BE2C (cell line): ENCODE results near the gene TMC1.

Source experiments
- DNase-seq: peaks from one replicate; pipeline ENCODE4 v3.0.0-alpha.2; 2020
- H3K27me3 ChIP-seq: fragments of 250-450 bp; sonication (Bioruptor Pico); 2 replicates; pipeline ENCODE4 v1.5.1; 2020; ENCODE audit warnings: mild to moderate bottlenecking
- H3K36me3 ChIP-seq: fragments of 250-450 bp; sonication (Bioruptor Pico); 2 replicates; pipeline ENCODE4 v1.5.1; 2020; ENCODE audit warnings: mild to moderate bottlenecking
- H3K4me1 ChIP-seq: fragments of 250-450 bp; sonication (Bioruptor Pico); 2 replicates; pipeline ENCODE4 v1.5.1; 2020
- H3K4me3 ChIP-seq: 2 replicates; pipeline ENCODE4 v1.5.1; 2011; ENCODE audit warnings: low read depth, low read length
- H3K9me3 ChIP-seq: fragments of 250-450 bp; sonication (Bioruptor Pico); 2 replicates; pipeline ENCODE4 v1.5.1; 2020
- TF ChIP-seq, protein P1 (sequence below): IDR thresholded peaks from 2 replicates; pipeline ENCODE4 v1.5.1; 2012; ENCODE audit warnings: mild to moderate bottlenecking, low read depth, low read length

The TMC1 gene

DNA sequence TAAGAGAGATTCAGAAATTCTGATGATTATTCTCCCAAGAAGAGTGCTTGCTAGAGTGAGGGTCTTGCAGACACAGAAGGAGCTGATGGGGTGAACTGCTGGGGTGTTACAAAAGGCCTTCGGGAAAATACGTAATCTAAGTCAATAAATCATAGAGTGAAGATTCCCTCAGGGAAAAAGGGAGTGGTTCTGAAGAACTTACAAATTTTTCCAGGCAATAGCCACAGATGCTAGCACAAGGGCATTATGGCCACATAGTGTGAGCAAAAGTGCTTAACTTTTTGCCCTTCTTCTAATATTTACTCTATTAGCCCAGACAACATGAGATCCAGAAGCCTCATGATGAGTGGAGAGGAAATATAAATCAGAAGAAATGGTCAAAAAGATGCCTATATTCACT is 137.3 kb downstream of the TMC1 start:
- Histone ChIP-seq H3K27me3 (no peaks in the 10 kb centered on the region), H3K36me3 (no peaks in the 10 kb centered on the region), H3K9me3 (no peaks in the 10 kb centered on the region), H3K4me1 (no peaks in the 10 kb centered on the region), H3K4me3 (no peak overlapping the region)
- DNase-seq: no peak
- TF ChIP-seq, protein P1, sequence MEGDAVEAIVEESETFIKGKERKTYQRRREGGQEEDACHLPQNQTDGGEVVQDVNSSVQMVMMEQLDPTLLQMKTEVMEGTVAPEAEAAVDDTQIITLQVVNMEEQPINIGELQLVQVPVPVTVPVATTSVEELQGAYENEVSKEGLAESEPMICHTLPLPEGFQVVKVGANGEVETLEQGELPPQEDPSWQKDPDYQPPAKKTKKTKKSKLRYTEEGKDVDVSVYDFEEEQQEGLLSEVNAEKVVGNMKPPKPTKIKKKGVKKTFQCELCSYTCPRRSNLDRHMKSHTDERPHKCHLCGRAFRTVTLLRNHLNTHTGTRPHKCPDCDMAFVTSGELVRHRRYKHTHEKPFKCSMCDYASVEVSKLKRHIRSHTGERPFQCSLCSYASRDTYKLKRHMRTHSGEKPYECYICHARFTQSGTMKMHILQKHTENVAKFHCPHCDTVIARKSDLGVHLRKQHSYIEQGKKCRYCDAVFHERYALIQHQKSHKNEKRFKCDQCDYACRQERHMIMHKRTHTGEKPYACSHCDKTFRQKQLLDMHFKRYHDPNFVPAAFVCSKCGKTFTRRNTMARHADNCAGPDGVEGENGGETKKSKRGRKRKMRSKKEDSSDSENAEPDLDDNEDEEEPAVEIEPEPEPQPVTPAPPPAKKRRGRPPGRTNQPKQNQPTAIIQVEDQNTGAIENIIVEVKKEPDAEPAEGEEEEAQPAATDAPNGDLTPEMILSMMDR: no peak

- Histone ChIP-seq H3K4me3 (no peak overlapping the region), H3K4me1 (no peaks in the 10 kb centered on the region), H3K36me3 (no peaks in the 10 kb centered on the region), H3K27me3 (no peaks in the 10 kb centered on the region), H3K9me3 (no peaks in the 10 kb centered on the region)
- DNase-seq: no peak
- TF ChIP-seq, protein P1: no peak
These were observed 140.2 kb downstream of the TMC1 start for GRCh38 chr9:72661401-72662135.

DNA sequence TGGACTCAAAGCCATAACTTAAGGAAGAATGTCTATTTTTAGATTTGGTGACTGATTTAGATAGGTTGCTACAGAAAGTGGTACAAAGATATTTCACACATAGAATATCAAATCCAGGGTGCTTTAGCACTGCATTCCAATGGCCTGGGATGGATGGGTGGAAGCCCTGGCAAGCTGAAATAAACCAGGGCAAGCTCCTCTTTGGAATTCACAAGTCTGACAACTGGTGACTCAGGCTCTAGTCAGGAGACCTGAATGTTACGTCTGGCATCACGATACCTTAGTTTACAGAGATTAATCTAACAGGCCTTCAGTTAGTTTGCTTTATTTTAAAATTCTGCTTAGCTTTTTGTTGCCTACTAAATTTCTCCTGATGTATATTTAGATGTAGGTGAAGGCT is 144.0 kb downstream of the TMC1 start:
- no peaks in the 10 kb centered on the region for H3K4me1 ChIP-seq
- H3K36me3 ChIP-seq: no peaks in the 10 kb centered on the region
- DNase-seq: no peak
- no peaks in the 10 kb centered on the region for H3K27me3 ChIP-seq
- no peak overlapping the region for H3K4me3 ChIP-seq
- TF ChIP-seq, protein P1: no peak
- H3K9me3 ChIP-seq: no peaks in the 10 kb centered on the region

- Histone ChIP-seq H3K9me3 (no peaks in the 10 kb centered on the region), H3K36me3 (no peaks in the 10 kb centered on the region), H3K4me1 (no peaks in the 10 kb centered on the region), H3K4me3 (no peak overlapping the region), H3K27me3 (no peaks in the 10 kb centered on the region)
- TF ChIP-seq, protein P1: no peak
- no peak for DNase-seq
These were observed 145.8 kb downstream of the TMC1 start for GRCh38 chr9:72667181-72667580.

DNA sequence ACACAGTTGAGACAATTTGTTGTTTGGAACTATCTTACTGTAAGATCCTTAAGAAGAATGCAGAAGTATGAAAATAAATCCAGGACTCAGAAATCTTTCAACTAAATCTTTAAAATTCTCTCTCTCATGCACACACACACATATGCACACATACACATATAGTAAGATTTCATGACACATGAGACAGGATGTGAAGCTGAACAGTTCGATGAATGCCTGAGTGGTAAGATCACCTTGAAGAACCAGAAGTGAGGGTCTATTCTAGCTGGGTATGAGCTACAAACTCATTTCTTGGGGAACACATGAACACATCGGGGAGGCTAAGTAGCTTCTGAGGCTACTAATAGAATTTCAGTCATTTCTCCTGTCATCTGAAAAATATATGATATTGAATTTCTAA is 153.6 kb downstream of the TMC1 start:
- no peaks in the 10 kb centered on the region for H3K4me1 ChIP-seq
- TF ChIP-seq, protein P1: no peak
- H3K4me3 ChIP-seq: no peak overlapping the region
- no peak for DNase-seq
- H3K9me3 ChIP-seq: no peaks in the 10 kb centered on the region
- H3K36me3 ChIP-seq: no peaks in the 10 kb centered on the region
- no peaks in the 10 kb centered on the region for H3K27me3 ChIP-seq

GRCh38 chr9:72675586-72675985 is 154.2 kb downstream of the TMC1 start:
- no peaks in the 10 kb centered on the region for H3K4me1 ChIP-seq
- TF ChIP-seq, protein P1: no peak
- no peak for DNase-seq
- no peaks in the 10 kb centered on the region for H3K9me3 ChIP-seq
- H3K27me3 ChIP-seq: no peaks in the 10 kb centered on the region
- H3K36me3 ChIP-seq: no peaks in the 10 kb centered on the region
- no peak overlapping the region for H3K4me3 ChIP-seq
